NB4 (cell line): Measurements from ENCODE around the gene DNAH2.

Source experiments
- DNase-seq: peaks from one replicate; pipeline ENCODE4 v3.0.0; 2010; ENCODE audit warnings: low read depth
- H3K4me3 ChIP-seq: one replicate; pipeline ENCODE4 v1.5.1; 2011; ENCODE audit warnings: mild to moderate bottlenecking, low read depth, low read length, moderate library complexity
- MYC ChIP-seq: IDR thresholded peaks from 2 replicates; pipeline ENCODE4 v1.6.1; 2011; ENCODE audit warnings: low read depth, low read length
- POLR2A ChIP-seq: IDR thresholded peaks from 2 replicates; pipeline ENCODE4 v1.6.1; 2011; ENCODE audit warnings: mild to moderate bottlenecking; ENCODE audit not compliant: insufficient read length; ENCODE audit errors: extremely low read depth
- TF ChIP-seq, protein P1 (sequence below): IDR thresholded peaks from 2 replicates; pipeline ENCODE4 v1.6.1; 2011; ENCODE audit warnings: low read depth, low read length
- TF ChIP-seq, protein P2 (sequence below): IDR thresholded peaks from one replicate; pipeline ENCODE4 v1.5.1; 2012; ENCODE audit warnings: low read depth, low read length

The DNAH2 gene

DNA sequence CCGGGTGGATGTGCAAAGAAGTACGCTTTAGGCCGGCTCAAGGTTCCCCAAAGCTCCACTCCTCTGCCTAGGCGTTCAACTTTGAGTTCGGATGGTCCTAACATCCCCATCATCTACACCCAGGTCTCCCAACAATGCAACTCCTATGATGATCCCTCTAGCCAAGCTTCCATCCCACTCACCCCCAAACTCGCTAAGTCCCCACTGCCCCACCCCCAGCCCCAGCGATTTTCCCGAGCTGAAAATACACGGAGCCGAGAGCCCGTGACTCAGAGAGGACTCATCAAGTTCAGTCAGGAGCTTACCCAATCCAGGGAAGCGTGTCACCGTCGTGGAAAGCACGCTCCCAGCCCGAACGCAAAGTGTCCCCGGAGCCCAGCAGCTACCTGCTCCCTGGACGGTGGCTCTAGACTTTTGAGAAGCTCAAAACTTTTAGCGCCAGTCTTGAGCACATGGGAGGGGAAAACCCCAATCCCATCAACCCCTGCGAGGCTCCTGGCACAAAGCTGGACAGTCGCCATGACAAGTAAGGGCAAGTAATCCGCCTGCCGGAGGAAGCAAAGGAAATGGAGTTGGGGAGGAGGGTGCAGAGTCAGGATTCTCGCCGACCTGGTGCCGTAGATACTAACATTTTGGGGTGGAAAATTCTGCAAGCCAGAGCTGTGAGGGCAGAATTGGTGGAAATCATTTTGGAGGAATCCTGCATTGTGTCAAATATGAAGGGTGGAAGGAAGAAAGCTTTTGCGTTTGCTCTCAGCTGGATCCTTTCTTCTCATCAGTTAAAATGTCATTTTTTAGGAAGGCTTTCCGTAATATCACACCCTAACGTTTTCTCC lies 30.3 kb upstream of the DNAH2 start, which contains the start of gene TP53:
TSS of gene TP53 (minus strand) at position 419 of the 836 bp plus-strand sequence. CDS start 10,896 bp downstream, outside the sequence.
- TF ChIP-seq, protein P1, sequence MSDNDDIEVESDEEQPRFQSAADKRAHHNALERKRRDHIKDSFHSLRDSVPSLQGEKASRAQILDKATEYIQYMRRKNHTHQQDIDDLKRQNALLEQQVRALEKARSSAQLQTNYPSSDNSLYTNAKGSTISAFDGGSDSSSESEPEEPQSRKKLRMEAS = peak; percentile 95
- TF ChIP-seq POLR2A = peak; percentile 93
- TF ChIP-seq, protein P2, sequence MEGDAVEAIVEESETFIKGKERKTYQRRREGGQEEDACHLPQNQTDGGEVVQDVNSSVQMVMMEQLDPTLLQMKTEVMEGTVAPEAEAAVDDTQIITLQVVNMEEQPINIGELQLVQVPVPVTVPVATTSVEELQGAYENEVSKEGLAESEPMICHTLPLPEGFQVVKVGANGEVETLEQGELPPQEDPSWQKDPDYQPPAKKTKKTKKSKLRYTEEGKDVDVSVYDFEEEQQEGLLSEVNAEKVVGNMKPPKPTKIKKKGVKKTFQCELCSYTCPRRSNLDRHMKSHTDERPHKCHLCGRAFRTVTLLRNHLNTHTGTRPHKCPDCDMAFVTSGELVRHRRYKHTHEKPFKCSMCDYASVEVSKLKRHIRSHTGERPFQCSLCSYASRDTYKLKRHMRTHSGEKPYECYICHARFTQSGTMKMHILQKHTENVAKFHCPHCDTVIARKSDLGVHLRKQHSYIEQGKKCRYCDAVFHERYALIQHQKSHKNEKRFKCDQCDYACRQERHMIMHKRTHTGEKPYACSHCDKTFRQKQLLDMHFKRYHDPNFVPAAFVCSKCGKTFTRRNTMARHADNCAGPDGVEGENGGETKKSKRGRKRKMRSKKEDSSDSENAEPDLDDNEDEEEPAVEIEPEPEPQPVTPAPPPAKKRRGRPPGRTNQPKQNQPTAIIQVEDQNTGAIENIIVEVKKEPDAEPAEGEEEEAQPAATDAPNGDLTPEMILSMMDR = no peak
- peak; percentile 99 for TF ChIP-seq MYC
- peak; percentile 91 for DNase-seq
- peak within 1 kb of the TSS; percentile 99 for H3K4me3 ChIP-seq

DNA sequence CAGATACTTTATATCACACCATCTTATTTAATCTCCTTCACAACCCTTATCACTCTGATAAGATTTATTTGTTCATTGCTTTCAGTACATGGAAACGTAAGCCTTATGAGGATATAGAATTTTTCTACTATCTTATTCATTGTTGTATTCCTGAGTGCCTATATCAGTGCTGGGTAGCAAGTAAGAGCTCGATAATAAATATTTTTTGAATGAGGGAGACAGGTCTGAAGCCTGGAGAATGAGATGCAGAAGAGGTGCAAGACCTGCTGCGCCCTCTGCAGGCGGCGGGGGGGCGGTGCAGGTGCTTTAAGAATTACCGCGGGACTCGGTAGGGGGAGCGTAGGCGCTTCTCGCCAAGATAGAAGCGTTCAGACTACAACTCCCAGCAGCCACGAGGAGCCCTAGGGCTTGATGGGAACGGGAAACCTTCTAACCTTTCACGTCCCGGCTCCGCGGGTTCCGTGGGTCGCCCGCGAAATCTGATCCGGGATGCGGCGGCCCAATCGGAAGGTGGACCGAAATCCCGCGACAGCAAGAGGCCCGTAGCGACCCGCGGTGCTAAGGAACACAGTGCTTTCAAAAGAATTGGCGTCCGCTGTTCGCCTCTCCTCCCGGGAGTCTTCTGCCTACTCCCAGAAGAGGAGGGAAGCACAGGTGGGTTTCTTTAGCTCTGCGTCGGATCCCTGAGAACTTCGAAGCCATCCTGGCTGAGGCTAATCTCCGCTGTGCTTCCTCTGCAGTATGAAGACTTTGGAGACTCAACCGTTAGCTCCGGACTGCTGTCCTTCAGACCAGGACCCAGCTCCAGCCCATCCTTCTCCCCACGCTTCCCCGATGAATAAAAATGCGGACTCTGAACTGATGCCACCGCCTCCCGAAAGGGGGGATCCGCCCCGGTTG lies 29.4 kb upstream of the DNAH2 start, which contains the start of gene WRAP53:
TSS of gene WRAP53 (plus strand) at position 570 of the 900 bp plus-strand sequence. CDS start at position 742, 172 bp downstream.
- TF ChIP-seq, protein P1 = 0 out of 2 replicates have a peak, but pooled peaks have one; percentile 64
- TF ChIP-seq, protein P2 = peak; percentile 65
- peak; percentile 42 for TF ChIP-seq POLR2A
- TF ChIP-seq MYC = peak; percentile 81
- peak within 1 kb of the TSS; percentile 99 for H3K4me3 ChIP-seq
- peak; percentile 93 for DNase-seq

DNA sequence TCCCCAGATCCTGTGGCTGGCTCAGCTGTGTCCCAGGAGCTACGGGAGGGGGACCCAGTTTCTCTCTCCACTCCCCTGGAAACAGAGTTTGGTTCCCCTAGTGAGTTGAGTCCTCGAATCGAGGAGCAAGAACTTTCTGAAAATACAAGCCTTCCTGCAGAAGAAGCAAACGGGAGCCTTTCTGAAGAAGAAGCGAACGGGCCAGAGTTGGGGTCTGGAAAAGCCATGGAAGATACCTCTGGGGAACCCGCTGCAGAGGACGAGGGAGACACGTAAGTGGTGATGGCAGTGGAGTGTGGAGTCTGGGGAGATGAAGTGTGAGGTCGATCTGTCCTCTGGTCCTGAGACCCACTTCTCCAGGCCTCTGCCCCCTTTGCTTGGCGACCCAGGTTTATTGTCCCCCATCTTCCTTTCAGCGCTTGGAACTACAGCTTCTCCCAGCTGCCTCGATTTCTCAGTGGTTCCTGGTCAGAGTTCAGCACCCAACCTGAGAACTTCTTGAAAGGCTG lies 28.7 kb upstream of the DNAH2 start:
- DNase-seq = no peak
- TF ChIP-seq POLR2A (no peak), MYC (no peak)
- TF ChIP-seq, protein P1 = no peak
- TF ChIP-seq, protein P2 = no peak
- peak overlapping the region; percentile 94 for H3K4me3 ChIP-seq

GRCh38 chr17:7695586-7695985 lies 22.0 kb upstream of the DNAH2 start:
- no peak for DNase-seq
- no peak overlapping the region for H3K4me3 ChIP-seq
- TF ChIP-seq MYC (no peak), POLR2A (no peak)
- TF ChIP-seq, protein P2 = no peak
- TF ChIP-seq, protein P1 = no peak
